GM12874 (cell line): ENCODE data around the gene ZNF221.

Experiments
- TF ChIP-seq, protein P1 (sequence below): IDR thresholded peaks from 2 replicates; pipeline ENCODE4 v1.5.1; 2011; ENCODE audit warnings: low read depth, mild to moderate bottlenecking, control low read depth, low read length, moderate library complexity; ENCODE audit not compliant: insufficient read depth

ZNF221 gene

DNA sequence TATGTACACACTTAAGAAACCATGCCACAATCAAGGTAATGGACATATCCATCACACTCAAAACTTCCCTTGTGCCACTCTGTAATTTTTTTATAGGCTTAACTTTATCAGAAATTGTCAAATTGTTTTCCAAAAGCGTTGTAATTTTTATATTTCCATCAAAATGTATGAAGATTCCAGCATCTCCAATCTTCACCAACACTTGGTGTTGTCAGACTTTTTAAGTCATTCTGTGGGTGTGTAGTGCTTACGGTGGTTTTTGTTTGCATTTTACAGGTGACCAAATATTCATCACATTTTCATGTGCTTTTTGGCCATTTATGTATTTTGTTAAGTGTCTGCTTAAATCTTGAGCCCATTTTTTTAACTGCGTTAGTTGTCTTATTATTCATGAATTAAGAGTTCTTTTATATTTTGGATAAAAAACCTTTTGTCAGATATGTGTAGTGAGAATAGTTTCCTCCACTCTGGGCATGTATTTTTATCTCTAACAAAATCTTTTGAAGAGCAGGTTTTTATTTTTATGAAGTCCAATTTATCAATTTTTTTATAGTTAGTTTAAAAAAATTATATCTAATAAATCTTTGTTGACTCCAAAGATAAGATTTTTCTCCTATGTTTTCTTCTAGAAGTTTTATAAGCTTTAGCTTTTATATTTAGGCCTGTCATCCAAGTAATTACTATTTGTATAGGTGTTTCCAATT, 11.3 kb upstream of the ZNF221 start:
- TF ChIP-seq, protein P1, sequence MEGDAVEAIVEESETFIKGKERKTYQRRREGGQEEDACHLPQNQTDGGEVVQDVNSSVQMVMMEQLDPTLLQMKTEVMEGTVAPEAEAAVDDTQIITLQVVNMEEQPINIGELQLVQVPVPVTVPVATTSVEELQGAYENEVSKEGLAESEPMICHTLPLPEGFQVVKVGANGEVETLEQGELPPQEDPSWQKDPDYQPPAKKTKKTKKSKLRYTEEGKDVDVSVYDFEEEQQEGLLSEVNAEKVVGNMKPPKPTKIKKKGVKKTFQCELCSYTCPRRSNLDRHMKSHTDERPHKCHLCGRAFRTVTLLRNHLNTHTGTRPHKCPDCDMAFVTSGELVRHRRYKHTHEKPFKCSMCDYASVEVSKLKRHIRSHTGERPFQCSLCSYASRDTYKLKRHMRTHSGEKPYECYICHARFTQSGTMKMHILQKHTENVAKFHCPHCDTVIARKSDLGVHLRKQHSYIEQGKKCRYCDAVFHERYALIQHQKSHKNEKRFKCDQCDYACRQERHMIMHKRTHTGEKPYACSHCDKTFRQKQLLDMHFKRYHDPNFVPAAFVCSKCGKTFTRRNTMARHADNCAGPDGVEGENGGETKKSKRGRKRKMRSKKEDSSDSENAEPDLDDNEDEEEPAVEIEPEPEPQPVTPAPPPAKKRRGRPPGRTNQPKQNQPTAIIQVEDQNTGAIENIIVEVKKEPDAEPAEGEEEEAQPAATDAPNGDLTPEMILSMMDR, result no peak

DNA sequence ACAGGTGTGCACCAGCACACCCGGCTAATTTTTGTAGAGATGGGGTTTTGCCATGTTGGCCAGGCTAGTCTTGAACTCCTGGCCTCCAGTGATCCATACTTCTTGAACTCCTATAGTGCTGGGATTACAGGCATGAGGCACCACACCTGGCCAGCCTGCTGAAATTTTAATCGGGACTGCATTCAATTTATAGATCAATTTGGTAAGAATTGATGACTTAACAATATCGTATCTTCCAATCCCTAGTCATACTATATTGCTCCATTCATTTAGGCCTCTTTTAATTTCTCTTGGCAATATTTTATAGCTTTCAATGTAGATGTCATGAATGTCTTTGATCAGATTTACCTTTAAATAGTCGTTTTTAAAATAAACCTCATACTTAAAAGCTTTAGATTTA, 10.3 kb upstream of the ZNF221 start:
- TF ChIP-seq, protein P1, result no peak

DNA sequence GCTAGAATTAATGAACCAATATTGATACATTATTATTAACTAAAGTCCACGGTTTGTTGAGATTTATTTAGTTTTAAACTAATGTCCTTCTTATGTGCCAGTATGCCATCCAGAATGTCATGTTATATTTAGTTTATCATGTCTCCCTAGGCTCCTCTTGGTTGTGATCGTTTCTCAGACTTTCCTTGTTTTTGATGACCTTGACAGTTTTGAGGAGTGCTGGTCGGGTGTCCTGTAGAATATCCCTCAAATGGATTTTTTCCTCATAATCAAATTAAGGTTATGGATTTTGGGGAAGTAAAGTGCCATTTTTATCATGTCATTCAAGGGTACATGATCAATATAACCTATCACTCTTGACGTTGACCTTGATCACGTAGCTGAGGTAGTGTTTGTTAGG, 9.8 kb upstream of the ZNF221 start:
- TF ChIP-seq, protein P1, result no peak

DNA sequence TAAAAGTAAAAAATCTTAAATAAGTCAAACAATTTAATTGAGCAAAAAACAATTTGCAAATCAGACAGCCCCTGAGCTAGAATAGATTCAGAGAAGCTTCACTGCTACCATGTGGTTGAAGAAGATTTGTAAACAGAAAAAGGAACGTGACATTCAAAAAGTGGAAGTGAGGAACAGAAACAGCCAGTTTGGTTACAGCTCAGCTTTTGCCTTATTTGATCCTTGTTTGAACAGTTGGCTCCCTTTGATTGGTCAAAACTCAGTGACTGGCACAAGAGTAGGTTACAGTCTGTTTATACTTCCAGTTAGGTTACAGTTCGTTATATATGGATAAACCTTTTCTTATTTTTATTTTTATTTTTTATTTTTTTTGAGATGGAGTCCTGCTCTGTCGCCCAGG, 5.8 kb downstream of the ZNF221 start:
- TF ChIP-seq, protein P1, result no peak

DNA sequence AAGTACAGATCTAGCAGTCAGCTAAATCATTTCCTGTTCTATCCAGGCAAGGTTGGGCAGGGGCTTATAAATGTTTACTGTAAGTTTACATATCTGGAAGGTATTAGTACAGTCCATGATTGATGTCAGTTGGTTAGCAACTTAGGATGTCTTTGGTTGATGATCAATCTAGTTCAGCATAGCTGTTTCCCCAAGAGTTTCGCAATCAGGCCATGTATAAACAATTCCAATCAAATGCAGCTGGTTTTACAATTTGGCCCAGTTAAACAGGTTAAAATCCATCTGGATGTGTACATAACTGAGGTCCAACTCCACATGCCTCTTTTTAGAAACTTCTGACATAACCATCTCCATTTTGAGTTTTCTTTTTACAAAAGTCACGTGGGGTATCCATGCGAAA, 6.9 kb downstream of the ZNF221 start:
- TF ChIP-seq, protein P1, result no peak

DNA sequence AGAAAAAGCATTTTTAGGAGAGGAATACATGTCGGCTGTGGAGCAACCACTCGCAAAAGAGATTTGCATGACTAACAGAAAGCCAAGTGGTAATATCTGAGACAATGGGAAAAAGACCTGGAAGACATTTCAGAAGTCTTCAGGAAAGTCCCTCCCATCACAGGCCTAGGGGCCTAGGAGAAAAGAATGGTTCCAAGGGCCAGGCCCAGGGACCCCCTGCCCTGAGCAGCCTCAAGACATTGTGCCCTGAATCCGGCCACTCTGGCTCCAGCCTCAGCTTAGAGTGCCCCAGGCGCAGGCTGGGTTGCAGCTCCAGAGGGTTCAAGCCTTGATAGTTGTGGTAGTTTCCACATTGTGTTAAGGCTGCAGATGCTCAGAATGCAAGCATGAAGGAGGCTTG, 9.4 kb downstream of the ZNF221 start:
- TF ChIP-seq, protein P1, result no peak

DNA sequence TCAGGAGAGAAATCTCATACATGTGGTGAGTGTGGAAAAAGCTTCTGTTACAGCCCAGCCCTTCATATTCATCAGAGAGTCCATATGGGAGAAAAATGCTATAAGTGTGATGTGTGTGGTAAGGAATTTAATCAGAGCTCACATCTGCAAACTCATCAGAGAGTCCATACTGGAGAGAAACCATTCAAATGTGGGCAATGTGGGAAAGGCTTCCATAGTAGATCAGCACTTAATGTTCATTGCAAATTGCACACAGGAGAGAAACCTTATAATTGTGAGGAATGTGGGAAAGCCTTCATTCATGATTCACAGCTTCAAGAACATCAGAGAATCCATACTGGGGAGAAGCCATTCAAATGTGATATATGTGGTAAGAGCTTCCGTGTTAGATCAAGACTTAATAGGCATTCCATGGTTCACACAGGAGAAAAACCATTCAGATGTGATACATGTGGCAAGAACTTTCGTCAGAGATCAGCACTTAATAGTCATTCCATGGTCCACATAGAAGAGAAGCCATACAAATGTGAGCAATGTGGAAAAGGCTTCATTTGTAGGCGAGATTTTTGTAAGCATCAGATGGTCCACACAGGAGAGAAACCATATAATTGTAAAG, 15.2 kb downstream of the ZNF221 start:
- TF ChIP-seq, protein P1, result no peak
